Progenitor cell of endocrine pancreas (in vitro differentiated cells): ENCODE results near the gene AIG1. TPM values are rescaled to one million over a fixed set of nuclear protein-coding genes. Genes with fewer than 3 reads are reported as not detected.

Source experiments
- DNase-seq: peaks from one replicate; pipeline ENCODE4 v3.0.0; 2021; ENCODE audit warnings: low spot score; ENCODE audit not compliant: unreplicated experiment
- H3K27ac Mint-ChIP-seq: 2 replicates; pipeline ENCODE4 v1.8.0; 2021; ENCODE audit warnings: mild to moderate bottlenecking, moderate library complexity, mixed read lengths
- H3K27me3 Mint-ChIP-seq: 2 replicates; pipeline ENCODE4 v1.8.0; 2021; ENCODE audit warnings: mixed read lengths
- H3K36me3 Mint-ChIP-seq: 2 replicates; pipeline ENCODE4 v1.8.0; 2022; ENCODE audit warnings: mixed read lengths; ENCODE audit not compliant: insufficient read depth
- H3K4me1 Mint-ChIP-seq: 2 replicates; pipeline ENCODE4 v1.8.0; 2021; ENCODE audit warnings: low read depth, mixed read lengths
- H3K4me3 Mint-ChIP-seq: 2 replicates; pipeline ENCODE4 v1.8.0; 2021; ENCODE audit warnings: low read depth, mild to moderate bottlenecking, moderate library complexity, mixed read lengths
- H3K9me3 Mint-ChIP-seq: 2 replicates; pipeline ENCODE4 v1.8.0; 2021; ENCODE audit warnings: low read depth, mixed read lengths
- total RNA-seq: library from RNA; stranded (reverse); gene quantifications from 2 replicates; pipeline ENCODE4 v1.2.1, GENCODE V29; 2021
- TF ChIP-seq, protein P1 (sequence below): fragments of 200-600 bp; sonication (generic); IDR thresholded peaks from one replicate; pipeline ENCODE4 v1.5.0; 2021; ENCODE audit warnings: antibody characterized with exemption, mild to moderate bottlenecking; ENCODE audit not compliant: unreplicated experiment

AIG1 gene
- total RNA-seq, 1 donor from 2014 or later: 40.0 TPM

DNA sequence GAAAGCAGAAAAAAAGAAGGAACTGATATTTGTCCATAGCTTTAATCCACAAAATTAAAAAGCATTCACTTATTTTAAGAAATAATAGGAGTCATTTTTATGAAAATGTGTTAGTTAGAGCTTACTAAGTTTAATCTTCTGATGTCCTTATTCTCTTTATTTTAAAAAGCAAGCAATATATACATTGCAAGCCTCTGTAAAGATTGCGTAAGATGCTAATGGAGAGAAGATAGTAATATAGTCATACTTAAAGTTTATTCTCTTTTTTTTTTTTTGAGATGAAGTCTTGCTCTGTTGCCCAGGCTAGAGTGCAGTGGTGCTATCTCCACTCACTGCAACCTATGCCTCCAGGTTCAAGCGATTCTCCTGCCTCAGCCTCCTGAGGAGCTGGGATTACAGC, 39.7 kb downstream of the AIG1 start:
- Mint-ChIP-seq H3K36me3 (peaks cover 2% of the 10 kb centered on the region), H3K9me3 (peaks cover 3% of the 10 kb centered on the region), H3K4me1 (peaks cover 1% of the 10 kb centered on the region), H3K4me3 (no peak overlapping the region), H3K27me3 (no peaks in the 10 kb centered on the region), H3K27ac (no peak overlapping the region)
- no peak for DNase-seq
- TF ChIP-seq, protein P1, sequence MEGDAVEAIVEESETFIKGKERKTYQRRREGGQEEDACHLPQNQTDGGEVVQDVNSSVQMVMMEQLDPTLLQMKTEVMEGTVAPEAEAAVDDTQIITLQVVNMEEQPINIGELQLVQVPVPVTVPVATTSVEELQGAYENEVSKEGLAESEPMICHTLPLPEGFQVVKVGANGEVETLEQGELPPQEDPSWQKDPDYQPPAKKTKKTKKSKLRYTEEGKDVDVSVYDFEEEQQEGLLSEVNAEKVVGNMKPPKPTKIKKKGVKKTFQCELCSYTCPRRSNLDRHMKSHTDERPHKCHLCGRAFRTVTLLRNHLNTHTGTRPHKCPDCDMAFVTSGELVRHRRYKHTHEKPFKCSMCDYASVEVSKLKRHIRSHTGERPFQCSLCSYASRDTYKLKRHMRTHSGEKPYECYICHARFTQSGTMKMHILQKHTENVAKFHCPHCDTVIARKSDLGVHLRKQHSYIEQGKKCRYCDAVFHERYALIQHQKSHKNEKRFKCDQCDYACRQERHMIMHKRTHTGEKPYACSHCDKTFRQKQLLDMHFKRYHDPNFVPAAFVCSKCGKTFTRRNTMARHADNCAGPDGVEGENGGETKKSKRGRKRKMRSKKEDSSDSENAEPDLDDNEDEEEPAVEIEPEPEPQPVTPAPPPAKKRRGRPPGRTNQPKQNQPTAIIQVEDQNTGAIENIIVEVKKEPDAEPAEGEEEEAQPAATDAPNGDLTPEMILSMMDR: no peak

DNA sequence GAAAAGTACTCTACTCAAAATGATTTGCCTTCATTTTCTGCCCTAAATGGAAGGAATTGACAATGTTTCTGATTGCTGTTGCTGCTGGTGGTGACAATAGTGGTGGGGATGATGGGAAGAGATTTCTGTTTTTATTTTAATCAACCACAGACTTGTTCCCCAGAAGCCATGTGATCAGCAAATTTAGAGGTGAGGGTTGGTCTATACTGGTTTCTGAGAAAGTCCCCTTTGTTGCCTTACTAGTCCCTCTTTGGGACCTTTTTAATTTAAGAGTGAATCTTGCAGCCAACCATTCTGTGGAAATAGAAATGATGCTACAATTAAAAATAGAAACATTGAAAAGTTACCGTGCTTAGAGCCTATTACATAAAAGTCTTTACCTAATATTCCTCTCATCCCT, 43.2 kb downstream of the AIG1 start:
- H3K4me1 Mint-ChIP-seq: peaks cover 1% of the 10 kb centered on the region
- no peak overlapping the region for H3K27ac Mint-ChIP-seq
- no peaks in the 10 kb centered on the region for H3K27me3 Mint-ChIP-seq
- H3K9me3 Mint-ChIP-seq: peaks cover 3% of the 10 kb centered on the region
- no peak for DNase-seq
- peaks cover 2% of the 10 kb centered on the region for H3K36me3 Mint-ChIP-seq
- TF ChIP-seq, protein P1: no peak
- no peak overlapping the region for H3K4me3 Mint-ChIP-seq

DNA sequence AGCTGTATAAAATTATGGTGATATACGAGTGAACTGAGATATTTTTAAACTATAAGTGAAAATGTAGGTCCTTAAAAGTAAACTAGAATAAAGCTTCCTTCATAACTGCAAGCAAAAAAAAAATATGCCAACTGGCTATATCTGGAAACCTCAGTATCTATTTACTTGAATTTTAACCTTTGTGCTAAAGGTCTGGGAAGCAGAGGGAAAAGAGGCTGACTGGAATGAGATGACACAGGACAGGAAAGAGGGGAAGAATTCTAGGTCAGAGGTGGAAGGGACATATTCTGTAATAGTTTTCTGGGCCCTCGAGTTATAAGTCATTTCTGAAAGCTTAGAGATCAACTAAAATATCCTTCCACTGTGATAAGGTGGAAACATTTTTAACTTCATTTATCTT, 46.8 kb downstream of the AIG1 start:
- no peak overlapping the region for H3K4me3 Mint-ChIP-seq
- peaks cover 2% of the 10 kb centered on the region for H3K36me3 Mint-ChIP-seq
- peaks cover 3% of the 10 kb centered on the region for H3K9me3 Mint-ChIP-seq
- TF ChIP-seq, protein P1: no peak
- no peak overlapping the region for H3K27ac Mint-ChIP-seq
- no peaks in the 10 kb centered on the region for H3K4me1 Mint-ChIP-seq
- DNase-seq: no peak
- no peaks in the 10 kb centered on the region for H3K27me3 Mint-ChIP-seq

DNA sequence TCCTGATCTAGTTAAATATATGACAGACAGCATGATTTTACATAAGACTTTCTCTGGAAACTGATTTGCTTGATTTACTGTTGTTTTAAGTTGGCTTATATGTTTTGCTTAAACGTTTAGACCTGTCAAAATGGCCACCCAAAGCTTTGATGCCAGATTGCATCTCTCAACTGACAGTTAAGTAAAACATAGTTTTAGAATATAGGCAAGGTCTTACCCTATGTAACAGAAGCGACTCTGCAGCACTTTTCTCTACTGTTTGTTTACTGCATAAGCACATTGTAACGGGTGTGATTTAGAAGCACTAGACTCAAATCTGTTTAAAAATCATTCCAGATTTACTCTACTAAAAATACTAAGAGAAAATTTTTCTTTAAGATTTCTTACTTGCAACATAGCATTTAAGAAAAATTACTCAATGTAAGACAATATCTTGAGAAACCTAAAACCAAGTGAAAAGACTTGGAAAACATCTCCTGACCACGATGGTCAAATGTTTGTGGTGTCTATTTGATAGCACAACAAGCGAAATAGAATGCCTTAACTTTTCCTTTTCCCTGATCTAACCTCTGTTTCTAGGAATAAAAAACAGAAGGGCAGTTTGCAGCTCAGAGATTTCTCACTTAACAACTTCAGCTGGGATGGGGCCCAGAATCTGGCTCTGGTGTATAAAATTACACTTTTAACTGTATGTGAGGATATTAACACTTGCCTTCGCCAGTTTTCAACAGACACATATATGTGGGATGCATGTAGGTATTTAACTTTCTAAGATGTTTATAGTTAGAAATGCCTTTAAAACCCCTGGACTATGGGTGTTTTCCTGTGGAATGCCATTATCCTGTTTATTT, 47.4 kb downstream of the AIG1 start:
- no peaks in the 10 kb centered on the region for H3K4me1 Mint-ChIP-seq
- H3K4me3 Mint-ChIP-seq: no peak overlapping the region
- H3K27ac Mint-ChIP-seq: no peak overlapping the region
- peaks cover 3% of the 10 kb centered on the region for H3K9me3 Mint-ChIP-seq
- DNase-seq: no peak
- H3K36me3 Mint-ChIP-seq: peaks cover 2% of the 10 kb centered on the region
- TF ChIP-seq, protein P1: no peak
- no peaks in the 10 kb centered on the region for H3K27me3 Mint-ChIP-seq

DNA sequence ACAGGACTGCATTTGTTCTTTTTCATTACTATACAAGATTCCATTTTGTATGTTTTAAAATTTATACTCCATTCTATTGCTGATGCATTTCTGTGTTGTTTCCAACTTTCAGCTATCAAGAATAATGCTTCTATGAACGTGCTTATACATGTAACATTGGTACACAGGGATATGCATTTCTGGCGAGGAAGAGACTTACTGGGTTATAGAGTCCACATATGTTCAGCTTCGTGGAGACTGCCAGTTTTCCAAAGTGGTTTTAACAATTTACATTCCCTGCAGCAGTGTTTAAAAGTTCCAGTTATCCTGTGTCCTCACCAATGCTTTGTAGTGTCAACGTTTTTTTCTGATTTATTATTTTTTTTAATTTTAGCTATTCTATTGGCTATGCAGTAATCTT, 48.5 kb downstream of the AIG1 start:
- Mint-ChIP-seq H3K36me3 (no peaks in the 10 kb centered on the region), H3K27me3 (no peaks in the 10 kb centered on the region), H3K27ac (no peak overlapping the region), H3K4me3 (no peak overlapping the region), H3K4me1 (no peaks in the 10 kb centered on the region), H3K9me3 (no peaks in the 10 kb centered on the region)
- no peak for DNase-seq
- TF ChIP-seq, protein P1: no peak
